Stomach (tissue), 4 donors: ENCODE measurements around the gene MAN1A1.

Source experiments
- CTCF ChIP-seq, 7 experiments: fragments of 450-650 bp in 4 of 7; fragments of 200-600 bp in 3 of 7; sonication (generic) in 3 of 7; IDR thresholded peaks; one replicate each; pipeline ENCODE4 v1.5.1; 2016 to 2019; ENCODE audit warnings: antibody characterized with exemption in 7 of 7, control low read depth in 2 of 7, mild to moderate bottlenecking in 1 of 7
- EP300 ChIP-seq: sonication (generic); formaldehyde crosslinking; IDR thresholded peaks from one replicate; pipeline ENCODE4 v1.6.1; 2017; ENCODE audit warnings: antibody characterized with exemption
- POLR2AphosphoS5 ChIP-seq, 3 donors: sonication (generic); formaldehyde crosslinking; IDR thresholded peaks; one replicate each; pipeline ENCODE4 v1.6.1; 2016; ENCODE audit warnings: antibody characterized with exemption in 3 of 3

- TF ChIP-seq CTCF (IDR thresholded peaks at IDR 0.05): no peak
- no peak for TF ChIP-seq EP300
- TF ChIP-seq POLR2AphosphoS5 (IDR thresholded peaks at IDR 0.05): no peak
Observed at GRCh38 chr6:119210596-119210995, 139.0 kb downstream of the MAN1A1 start.
